H1 (cell line): Measurements from ENCODE around the gene DOCK10. TPM values are rescaled to one million over a fixed set of nuclear protein-coding genes. Genes with fewer than 3 reads are reported as not detected.

Experiments
- CTCF ChIA-PET: fragments of 300-600 bp; sonication (Branson Sonifier 250); formaldehyde crosslinking; loops from one replicate; lab custom pipeline; 2021; ENCODE audit not compliant: partially characterized antibody; lab: Charles Lee
- POLR2A ChIA-PET: fragments of 300-600 bp; sonication (Branson Sonifier 250); formaldehyde crosslinking; loops from one replicate; lab custom pipeline; 2021; ENCODE audit warnings: inconsistent platforms; ENCODE audit not compliant: partially characterized antibody; lab: Charles Lee
- DNase-seq, 2 experiments: peaks; one replicate each; pipeline versions ENCODE4 v3.0.0 to v3.0.0-alpha.2; 2010 to 2022; ENCODE audit warnings: low spot score in 2 of 2, low read depth in 1 of 2, mixed read lengths in 1 of 2
- FAIRE-seq: peaks from 2 replicates; lab custom pipeline; 2011; peaks lifted over from hg19 to GRCh38; lab: Jason Lieb, UNC
- H2AFZ ChIP-seq: 2 replicates; pipeline ENCODE4 v1.8.1; 2012; ENCODE audit warnings: low read length, inconsistent platforms
- H2AK5ac ChIP-seq: 2 replicates; pipeline ENCODE4 v1.6.1; 2013; ENCODE audit warnings: low read depth, low read length
- H2BK120ac ChIP-seq: replicated peaks from 2 replicates; pipeline ENCODE3; 2013; ENCODE audit warnings: low read depth, low read length, inconsistent platforms
- H2BK12ac ChIP-seq: 2 replicates; pipeline ENCODE4 v1.6.1; 2013; ENCODE audit warnings: low read depth, low read length
- H2BK15ac ChIP-seq: 2 replicates; pipeline ENCODE4 v1.6.1; 2013; ENCODE audit warnings: low read length
- H2BK20ac ChIP-seq: 2 replicates; pipeline ENCODE4 v1.6.1; 2013; ENCODE audit warnings: low read length
- H2BK5ac ChIP-seq: 2 replicates; pipeline ENCODE4 v1.6.1; 2013; ENCODE audit warnings: low read depth, low read length
- H3K14ac ChIP-seq: 2 replicates; pipeline ENCODE4 v1.6.1; 2013; ENCODE audit warnings: inconsistent platforms; ENCODE audit not compliant: insufficient read length
- H3K18ac ChIP-seq: 2 replicates; pipeline ENCODE4 v1.6.1; 2013; ENCODE audit warnings: low read length; ENCODE audit errors: extremely low read depth
- H3K23ac ChIP-seq: 2 replicates; pipeline ENCODE4 v1.6.1; 2013; ENCODE audit warnings: inconsistent platforms; ENCODE audit not compliant: insufficient read length
- H3K23me2 ChIP-seq: 2 replicates; pipeline ENCODE4 v1.6.1; 2013; ENCODE audit warnings: low read depth, low read length
- H3K27ac ChIP-seq: 2 replicates; pipeline ENCODE4 v1.6.1; 2011; ENCODE audit warnings: low read depth, low read length, inconsistent platforms
- H3K27me3 ChIP-seq, 4 experiments: replicated peaks in 1 of 4; 1 replicate in 1 of 4; 2 replicates in 3 of 4; pipeline versions ENCODE4 v1.6.1 to v1.8.1; 2011 to 2013; ENCODE audit warnings: low read length in 3 of 4, mild to moderate bottlenecking in 3 of 4, inconsistent platforms in 2 of 4, mixed read lengths in 2 of 4, moderate library complexity in 1 of 4; ENCODE audit not compliant: control insufficient read depth in 3 of 4, insufficient read depth in 3 of 4; ENCODE audit errors: extremely low read depth in 1 of 4
- H3K36me3 ChIP-seq, 4 experiments: 2 replicates each; pipeline versions ENCODE4 v1.6.1 to v1.8.1; 2011 to 2013; ENCODE audit warnings: mild to moderate bottlenecking in 4 of 4, low read length in 3 of 4, moderate library complexity in 2 of 4, control low read depth in 1 of 4, inconsistent platforms in 1 of 4; ENCODE audit not compliant: insufficient read depth in 4 of 4, control insufficient read depth in 2 of 4
- H3K4ac ChIP-seq: replicated peaks from 2 replicates; pipeline ENCODE3; 2013; ENCODE audit warnings: low read length, low read depth, mixed read lengths, inconsistent platforms; ENCODE audit not compliant: insufficient read length
- H3K4me1 ChIP-seq, 4 experiments: replicated peaks in 1 of 4; 1 replicate in 1 of 4; 2 replicates in 3 of 4; pipeline versions ENCODE4 v1.6.1 to v1.8.1; 2011 to 2013; ENCODE audit warnings: low read length in 3 of 4, inconsistent platforms in 2 of 4, mixed read lengths in 1 of 4; ENCODE audit not compliant: insufficient read depth in 4 of 4, control insufficient read depth in 3 of 4
- H3K4me2 ChIP-seq, 2 experiments: 2 replicates each; pipeline versions ENCODE4 v1.6.1 to v1.8.1; 2011 to 2013; ENCODE audit warnings: low read depth in 2 of 2, low read length in 2 of 2, control low read depth in 1 of 2, inconsistent platforms in 1 of 2, mild to moderate bottlenecking in 1 of 2; ENCODE audit not compliant: insufficient read depth in 1 of 2
- H3K4me3 ChIP-seq, 4 experiments: fragments of 200-600, 300-600 bp in 1 of 4; sonication (generic), shearing (Covaris generic), sonication (Bioruptor Twin) in 1 of 4; 2 replicates each; pipeline versions ENCODE4 v1.5.1 to v1.8.1; 2011 to 2016; ENCODE audit warnings: low read length in 4 of 4, low read depth in 3 of 4, control low read depth in 2 of 4, inconsistent platforms in 2 of 4, mild to moderate bottlenecking in 2 of 4, mixed read lengths in 1 of 4, moderate library complexity in 1 of 4; ENCODE audit not compliant: insufficient read depth in 2 of 4; ENCODE audit errors: extremely low read depth in 1 of 4
- H3K56ac ChIP-seq: replicated peaks from 2 replicates; pipeline ENCODE3; 2013; ENCODE audit warnings: low read depth, mild to moderate bottlenecking, mixed read lengths, low read length, inconsistent platforms; ENCODE audit not compliant: insufficient read length
- H3K79me1 ChIP-seq: 2 replicates; pipeline ENCODE4 v1.6.1; 2013; ENCODE audit warnings: low read depth, low read length, control low read depth
- H3K79me2 ChIP-seq, 2 experiments: 2 replicates each; pipeline versions ENCODE4 v1.6.1 to v1.8.1; 2012 to 2013; ENCODE audit warnings: low read length in 2 of 2, mild to moderate bottlenecking in 2 of 2, inconsistent platforms in 1 of 2; ENCODE audit not compliant: insufficient read depth in 2 of 2, control insufficient read depth in 1 of 2
- H3K9ac ChIP-seq, 4 experiments: replicated peaks in 1 of 4; 1 replicate in 1 of 4; 2 replicates in 3 of 4; pipeline versions ENCODE4 v1.6.1 to v1.8.1; 2011 to 2013; ENCODE audit warnings: low read depth in 3 of 4, low read length in 3 of 4, control low read depth in 2 of 4, mild to moderate bottlenecking in 2 of 4, moderate library complexity in 2 of 4, inconsistent platforms in 1 of 4; ENCODE audit errors: extremely low read depth in 1 of 4
- H3K9me3 ChIP-seq, 2 experiments: 2 replicates each; pipeline versions ENCODE4 v1.6.1 to v1.8.1; 2012 to 2013; ENCODE audit warnings: mild to moderate bottlenecking in 2 of 2, moderate library complexity in 2 of 2, control low read depth in 1 of 2, inconsistent platforms in 1 of 2, low read depth in 1 of 2, low read length in 1 of 2, mixed read lengths in 1 of 2; ENCODE audit not compliant: insufficient read depth in 2 of 2
- H4K20me1 ChIP-seq, 2 experiments: replicated peaks in 1 of 2; 2 replicates each; pipeline versions ENCODE3 to v1.8.1; 2011 to 2013; ENCODE audit warnings: inconsistent platforms in 2 of 2, low read length in 2 of 2, mild to moderate bottlenecking in 1 of 2; ENCODE audit not compliant: insufficient read depth in 2 of 2, control insufficient read depth in 1 of 2
- H4K5ac ChIP-seq: 2 replicates; pipeline ENCODE4 v1.6.1; 2013; ENCODE audit warnings: low read length, low read depth, mixed read lengths, inconsistent platforms; ENCODE audit not compliant: insufficient read length
- H4K8ac ChIP-seq: 2 replicates; pipeline ENCODE4 v1.8.0; 2013; ENCODE audit warnings: mild to moderate bottlenecking, moderate library complexity, low read length, inconsistent platforms; ENCODE audit not compliant: insufficient read depth; ENCODE audit errors: extremely low read depth
- H4K91ac ChIP-seq: replicated peaks from 2 replicates; pipeline ENCODE3; 2013; ENCODE audit warnings: low read length, mixed read lengths, inconsistent platforms; ENCODE audit not compliant: insufficient read length
- ASH2L ChIP-seq: fragments of 200-600, 300-600 bp; sonication (generic); IDR thresholded peaks from one replicate; pipeline ENCODE4 v1.7.1; 2017; ENCODE audit warnings: low read length
- CEBPB ChIP-seq: IDR thresholded peaks from 2 replicates; pipeline ENCODE4 v1.6.1; 2012; ENCODE audit warnings: low read depth, low read length
- EP300 ChIP-seq, 2 experiments: IDR thresholded peaks; 1 replicate in 1 of 2; 2 replicates in 1 of 2; pipeline ENCODE4 v1.6.1; 2011 to 2012; ENCODE audit warnings: low read depth in 2 of 2, low read length in 2 of 2, mild to moderate bottlenecking in 2 of 2, borderline replicate concordance in 1 of 2, inconsistent platforms in 1 of 2, moderate library complexity in 1 of 2
- EZH2 ChIP-seq: fragments of 200-600 bp; sonication (generic); IDR thresholded peaks from 2 replicates; pipeline ENCODE4 v1.7.1; 2012; ENCODE audit warnings: low read depth, mild to moderate bottlenecking, moderate library complexity, low read length, inconsistent platforms; ENCODE audit not compliant: severe bottlenecking
- GABPA ChIP-seq: IDR thresholded peaks from 2 replicates; pipeline ENCODE4 v1.6.1; 2011; ENCODE audit warnings: mild to moderate bottlenecking, low read length, moderate library complexity, borderline replicate concordance; ENCODE audit not compliant: insufficient read depth
- GTF2F1 ChIP-seq: IDR thresholded peaks from 2 replicates; pipeline ENCODE4 v1.6.1; 2012; ENCODE audit warnings: low read depth, low read length, improper control_type of control experiment, borderline replicate concordance
- MAFK ChIP-seq: IDR thresholded peaks from 2 replicates; pipeline ENCODE4 v1.6.1; 2012; ENCODE audit warnings: low read depth, mild to moderate bottlenecking, improper control_type of control experiment, low read length
- POLR2A ChIP-seq, 2 experiments: IDR thresholded peaks; 1 replicate in 1 of 2; 2 replicates in 1 of 2; pipeline ENCODE4 v1.6.1; 2011; ENCODE audit warnings: low read depth in 2 of 2, low read length in 2 of 2, mild to moderate bottlenecking in 2 of 2; ENCODE audit errors: control extremely low read depth in 1 of 2
- RXRA ChIP-seq: IDR thresholded peaks from 2 replicates; pipeline ENCODE4 v1.6.1; 2011; ENCODE audit warnings: low read depth, mild to moderate bottlenecking, low read length, moderate library complexity; ENCODE audit not compliant: insufficient read depth
- SRF ChIP-seq: IDR thresholded peaks from 2 replicates; pipeline ENCODE4 v1.6.1; 2011; ENCODE audit warnings: mild to moderate bottlenecking, low read depth, low read length, moderate library complexity
- WGBS, 2 experiments: shearing (Covaris generic) in 1 of 2; methylation state at CpG; one replicate each; pipeline versions ENCODE4 v1.1.6 to v1.1.7; 2013 to 2015; ENCODE audit warnings: low lambda C conversion rate in 2 of 2, mixed read lengths in 2 of 2, inconsistent platforms in 1 of 2, low coverage in 1 of 2, missing lambda C conversion rate in 1 of 2; ENCODE audit not compliant: insufficient replicate concordance in 2 of 2, insufficient coverage in 1 of 2, insufficient read length in 1 of 2; ENCODE audit errors: extremely low coverage in 1 of 2, missing lambda C conversion rate in 1 of 2; 5-methylcytosine and 5-hydroxymethylcytosine counted together
- polyA plus RNA-seq, 7 experiments: library from polyadenylated mRNA; depleted of rRNA in 3 of 7; stranded (reverse) in 5 of 7; unstranded in 2 of 7; fragments of >200 nt in 5 of 7; fragments of 200-250 nt in 2 of 7; gene quantifications; 1 replicate in 5 of 7; 2 replicates in 1 of 7; 4 replicates in 1 of 7; pipeline versions ENCODE4 v1.2.1 to v1.2.3, GENCODE V29; 2011 to 2013; ENCODE audit warnings: missing spikeins in 2 of 7, mixed read lengths in 2 of 7
- total RNA-seq: library from RNA; stranded (reverse); fragmentation: NEBNext Ultra II Directional; extraction: Animal tissue kit (Norgen Biotek cat#: 25700); gene quantifications from 2 replicates; pipeline ENCODE4 v1.2.1, GENCODE V29; 2021
- TF ChIP-seq, protein P1 (sequence below), 3 experiments: IDR thresholded peaks; 1 replicate in 2 of 3; 2 replicates in 1 of 3; pipeline versions ENCODE4 v1.5.1 to v1.6.1; 2011; ENCODE audit warnings: low read length in 3 of 3, mild to moderate bottlenecking in 3 of 3, inconsistent platforms in 2 of 3, low read depth in 1 of 3, moderate library complexity in 1 of 3; ENCODE audit not compliant: insufficient read depth in 1 of 3; ENCODE audit errors: control extremely low read depth in 1 of 3

The DOCK10 gene
- total and polyA plus RNA-seq, 2 of the 8 experiments (the other 6 are each of a cell fraction or from before 2014, with no cell fraction given) = 0.33 to 1.6 TPM

DNA sequence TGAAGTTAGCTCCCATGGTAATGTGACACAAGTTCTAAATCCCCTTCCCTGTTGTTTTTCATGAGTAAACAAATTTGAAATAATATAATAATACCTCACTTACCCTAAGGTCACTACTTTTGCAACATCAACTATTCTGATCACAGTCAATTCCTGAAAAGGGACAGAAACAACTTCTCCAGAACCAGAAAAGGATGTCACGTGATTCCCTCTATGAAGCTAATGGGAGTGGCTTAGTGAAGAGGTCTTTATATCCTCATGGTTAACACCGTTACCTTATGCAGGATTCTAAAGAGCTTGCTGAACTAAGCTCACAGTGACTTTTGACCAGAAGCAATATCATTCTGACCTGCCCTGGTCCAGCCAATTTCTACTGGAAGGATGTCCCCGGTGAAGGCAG lies 51.6 kb downstream of the DOCK10 start:
- H3K23ac ChIP-seq = no peak overlapping the region
- H3K14ac ChIP-seq = no peak overlapping the region
- H3K4me2 ChIP-seq = no peak overlapping the region
- no peak overlapping the region for H4K8ac ChIP-seq
- H3K9ac ChIP-seq = no peak overlapping the region
- FAIRE-seq (no peak), DNase-seq (no peak)
- no peak overlapping the region for H3K4ac ChIP-seq
- H3K4me1 ChIP-seq = no peaks in the 10 kb centered on the region
- no peaks in the 10 kb centered on the region for H3K9me3 ChIP-seq
- H2AFZ ChIP-seq = no peak overlapping the region
- no peaks in the 10 kb centered on the region for H3K79me2 ChIP-seq
- H3K4me3 ChIP-seq = no peak overlapping the region
- H4K91ac ChIP-seq = no peak overlapping the region
- H2BK5ac ChIP-seq = no peak overlapping the region
- no peak overlapping the region for H2BK15ac ChIP-seq
- CTCF ChIA-PET = interaction anchor here (1.1 to 7.2 kb wide), 3 partner anchors 9 to 18 kb away, joined by 3 to 45 read pairs (median 5); no protein-coding TSS in a partner anchor
- POLR2A ChIA-PET = no interaction called here
- no peak overlapping the region for H2AK5ac ChIP-seq
- H4K20me1 ChIP-seq = no peaks in the 10 kb centered on the region
- no peaks in the 10 kb centered on the region for H3K36me3 ChIP-seq
- H3K23me2 ChIP-seq = no peaks in the 10 kb centered on the region
- H3K79me1 ChIP-seq = no peaks in the 10 kb centered on the region
- no peak overlapping the region for H3K18ac ChIP-seq
- no peak overlapping the region for H2BK12ac ChIP-seq
- H2BK20ac ChIP-seq = no peak overlapping the region
- H2BK120ac ChIP-seq = no peak overlapping the region
- H3K56ac ChIP-seq = no peak overlapping the region
- no peaks in the 10 kb centered on the region for H3K27me3 ChIP-seq
- WGBS, 2 experiments = 98% methylated on average over 3 of the region's 3 CpGs; no CpG with 5 or more reads in 1 of the 2 experiments
- no peak overlapping the region for H3K27ac ChIP-seq
- no peak overlapping the region for H4K5ac ChIP-seq
- TF ChIP-seq MAFK = no peak
- TF ChIP-seq EZH2 = no peak
- TF ChIP-seq CEBPB = no peak
- no peak for TF ChIP-seq GABPA
- TF ChIP-seq SRF = no peak
- TF ChIP-seq, protein P1, sequence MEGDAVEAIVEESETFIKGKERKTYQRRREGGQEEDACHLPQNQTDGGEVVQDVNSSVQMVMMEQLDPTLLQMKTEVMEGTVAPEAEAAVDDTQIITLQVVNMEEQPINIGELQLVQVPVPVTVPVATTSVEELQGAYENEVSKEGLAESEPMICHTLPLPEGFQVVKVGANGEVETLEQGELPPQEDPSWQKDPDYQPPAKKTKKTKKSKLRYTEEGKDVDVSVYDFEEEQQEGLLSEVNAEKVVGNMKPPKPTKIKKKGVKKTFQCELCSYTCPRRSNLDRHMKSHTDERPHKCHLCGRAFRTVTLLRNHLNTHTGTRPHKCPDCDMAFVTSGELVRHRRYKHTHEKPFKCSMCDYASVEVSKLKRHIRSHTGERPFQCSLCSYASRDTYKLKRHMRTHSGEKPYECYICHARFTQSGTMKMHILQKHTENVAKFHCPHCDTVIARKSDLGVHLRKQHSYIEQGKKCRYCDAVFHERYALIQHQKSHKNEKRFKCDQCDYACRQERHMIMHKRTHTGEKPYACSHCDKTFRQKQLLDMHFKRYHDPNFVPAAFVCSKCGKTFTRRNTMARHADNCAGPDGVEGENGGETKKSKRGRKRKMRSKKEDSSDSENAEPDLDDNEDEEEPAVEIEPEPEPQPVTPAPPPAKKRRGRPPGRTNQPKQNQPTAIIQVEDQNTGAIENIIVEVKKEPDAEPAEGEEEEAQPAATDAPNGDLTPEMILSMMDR (IDR thresholded peaks at IDR 0.05; ENCODE audit: control extremely low read depth in 1 of 3, insufficient read depth in 1 of 3, low read depth in 1 of 3, low read length in 3 of 3) = no peak
- TF ChIP-seq ASH2L = no peak
- no peak for TF ChIP-seq POLR2A (IDR thresholded peaks at IDR 0.05; ENCODE audit: control extremely low read depth in 1 of 2, low read depth in 2 of 2, low read length in 2 of 2)
- no peak for TF ChIP-seq GTF2F1
- TF ChIP-seq EP300 (IDR thresholded peaks at IDR 0.05; ENCODE audit: borderline replicate concordance in 1 of 2, low read depth in 2 of 2, low read length in 2 of 2) = no peak
- TF ChIP-seq RXRA = no peak
